HG03175 (cell line): ENCODE data around the gene HOXA5.

Experiments used
- ATAC-seq: cut with Tn5 transposase; IDR thresholded peaks from one replicate; pipeline ENCODE4 v1.9.1; 2021; ENCODE audit warnings: mild to moderate bottlenecking, moderate library complexity; ENCODE audit not compliant: unreplicated experiment

The HOXA5 gene

GRCh38 chr7:27097686-27098577 lies 45.5 kb downstream of the HOXA5 start:
- ATAC-seq: no peak

- no peak for ATAC-seq
Measured at GRCh38 chr7:27096768-27097514, 46.5 kb downstream of the HOXA5 start.

DNA sequence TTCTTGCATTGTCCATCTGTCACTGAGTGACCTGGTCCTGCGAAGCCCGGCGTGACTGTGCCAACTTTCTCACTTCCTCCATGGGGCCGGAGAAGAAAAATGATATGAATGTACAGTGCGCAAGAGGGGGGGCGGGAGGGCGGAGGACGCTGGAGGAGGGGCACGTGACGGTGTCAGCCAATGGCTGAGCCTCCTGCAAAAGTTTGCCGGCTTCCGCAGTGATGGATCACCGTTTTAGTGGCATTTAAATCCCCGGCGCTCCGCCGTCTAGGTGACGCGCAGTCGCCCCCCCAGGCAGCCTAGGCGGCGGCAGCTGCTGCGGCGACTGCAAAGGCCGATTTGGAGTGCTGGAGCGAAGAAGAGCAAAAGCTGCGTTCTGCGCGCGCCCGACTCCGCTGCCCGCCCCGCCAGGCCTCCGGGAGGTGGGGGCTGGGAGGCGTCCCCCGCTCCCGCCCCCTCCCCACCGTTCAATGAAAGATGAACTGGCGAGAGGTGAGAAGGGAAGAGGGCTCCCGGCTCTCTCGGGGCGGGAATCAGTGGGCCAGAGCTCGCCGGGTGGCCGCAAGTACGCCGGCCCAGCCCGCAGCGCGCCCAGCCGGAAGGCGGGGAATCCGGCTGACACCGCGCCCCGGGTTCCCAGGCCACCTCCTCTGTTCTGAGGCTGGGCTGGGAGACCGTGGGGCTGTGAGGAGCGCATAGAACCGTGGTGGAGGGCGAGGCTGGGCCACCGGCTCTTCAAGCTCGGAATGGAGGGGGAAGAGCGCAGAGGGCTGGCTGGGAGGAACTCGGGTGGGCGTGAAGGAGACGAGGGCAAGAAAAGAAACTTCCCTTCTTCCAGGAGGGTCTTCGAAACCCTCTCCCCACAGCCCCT lies 47.3 kb downstream of the HOXA5 start, which contains the start of gene HOXA1:
Gene HOXA1, minus strand, starts transcription at position 104 of the 871 bp plus-strand sequence. Its CDS starts 88 bp downstream, at position 16.
- peak; percentile 88 for ATAC-seq

- ATAC-seq: peak; percentile 16
Measured at GRCh38 chr7:27095050-27095896, 48.2 kb downstream of the HOXA5 start.

DNA sequence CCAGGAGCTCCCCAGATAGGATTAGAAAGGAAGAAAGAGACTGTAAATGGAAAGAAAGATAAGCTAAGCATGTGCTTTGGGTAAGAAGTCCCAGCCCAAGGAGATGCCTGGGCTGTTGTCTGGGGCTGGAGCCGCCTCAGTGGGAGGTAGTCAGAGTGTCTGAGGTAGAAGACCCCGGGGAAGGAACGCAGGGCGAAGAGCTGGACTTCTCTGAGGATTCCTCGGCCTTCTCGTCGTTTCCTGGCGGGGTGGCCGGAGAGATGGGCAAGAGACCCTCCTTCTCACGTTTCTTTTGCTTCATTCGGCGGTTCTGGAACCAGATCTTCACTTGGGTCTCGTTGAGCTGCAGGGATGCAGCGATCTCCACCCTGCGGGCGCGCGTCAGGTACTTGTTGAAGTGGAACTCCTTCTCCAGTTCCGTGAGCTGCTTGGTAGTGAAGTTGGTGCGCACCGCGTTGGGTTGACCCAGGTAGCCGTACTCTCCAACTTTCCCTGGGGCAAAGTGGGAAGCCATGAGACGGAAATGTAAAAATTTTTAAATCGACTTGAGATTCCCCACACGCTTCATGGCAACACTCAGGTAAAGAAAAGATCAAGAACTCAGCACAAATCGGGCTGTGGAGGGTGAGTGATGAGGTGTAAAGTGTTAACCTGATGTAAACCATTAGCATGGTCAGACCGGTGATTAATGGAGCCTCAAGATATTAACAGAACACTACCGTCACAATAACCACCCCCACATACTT lies 49.0 kb downstream of the HOXA5 start:
- ATAC-seq: no peak

DNA sequence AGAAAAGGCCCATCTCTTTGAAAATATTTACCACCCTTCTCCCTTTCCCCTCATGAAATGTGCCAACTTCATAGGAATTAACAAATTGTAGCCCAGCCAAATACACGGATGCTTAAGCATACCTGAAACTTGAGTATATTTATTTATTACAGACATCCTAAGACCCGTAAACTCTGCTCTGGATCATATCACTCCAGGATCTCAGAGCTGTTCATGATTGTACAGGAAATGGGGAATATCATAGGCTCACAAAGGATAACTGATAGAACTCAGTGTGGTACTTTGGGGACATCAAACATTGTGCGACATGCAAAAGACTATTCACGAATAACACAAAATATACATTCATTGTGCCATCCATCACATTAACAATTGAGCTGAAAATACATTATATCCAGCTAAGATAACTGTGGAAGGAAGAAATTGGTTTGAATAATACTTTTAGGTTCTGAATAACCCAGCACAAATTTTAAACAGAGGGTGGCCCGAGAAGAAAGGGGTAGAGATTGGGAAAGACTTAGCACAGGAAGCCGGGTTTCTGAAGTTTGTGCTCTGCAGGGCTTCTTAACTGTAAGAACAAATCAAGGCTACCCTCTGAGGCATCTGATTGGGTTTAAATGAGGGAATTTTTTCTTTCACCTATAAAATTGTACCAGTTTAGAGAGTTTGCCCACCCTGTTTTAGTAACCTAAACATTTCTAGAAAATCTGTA lies 50.1 kb downstream of the HOXA5 start:
- no peak for ATAC-seq

DNA sequence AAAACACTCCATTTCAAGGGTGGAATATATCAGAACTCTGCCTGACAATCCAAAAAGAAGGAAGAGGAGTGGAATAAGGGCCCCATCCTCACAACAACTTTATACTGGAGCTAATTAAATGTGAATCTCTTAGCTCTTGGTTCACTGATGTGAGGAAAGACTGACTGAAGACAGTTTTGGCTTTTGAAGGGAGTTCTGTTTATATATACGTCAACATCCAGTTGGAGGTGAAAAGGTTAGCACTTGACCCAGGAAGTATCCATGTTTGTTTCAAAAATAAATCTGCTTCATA lies 50.7 kb downstream of the HOXA5 start:
- no peak for ATAC-seq

GRCh38 chr7:27091941-27092818 lies 51.3 kb downstream of the HOXA5 start:
- ATAC-seq: no peak

DNA sequence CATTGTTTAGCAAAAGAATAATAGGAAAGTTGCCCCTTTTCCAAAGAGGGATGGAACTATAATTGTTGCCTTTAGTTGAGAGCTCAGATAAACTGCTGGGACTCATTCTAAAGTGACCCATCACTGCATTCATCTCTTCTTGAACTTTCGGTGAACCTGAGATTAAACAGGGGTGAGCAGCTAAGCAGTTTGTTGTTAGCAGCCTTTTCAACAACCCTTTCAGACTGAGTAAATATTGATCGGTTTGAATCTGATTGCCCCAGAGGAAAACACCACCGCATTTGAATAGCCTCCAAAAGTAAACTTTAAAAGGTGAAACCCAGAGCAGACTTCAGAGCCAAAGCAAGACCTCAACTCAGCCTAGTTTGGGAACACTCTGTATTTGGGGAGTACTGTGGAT lies 52.4 kb downstream of the HOXA5 start:
- ATAC-seq: no peak
